Activated CD4-positive, alpha-beta T cell treated with anti-CD3 and anti-CD28 coated beads, Interleukin-2, Interleukin-6, amounts not matched to agents 100 ng/mL and 50 ng/mL, durations not matched to agents 16 hours and 8 hours (primary cell): ENCODE results near the gene SAMD4A.

Experiments
- DNase-seq: peaks from one replicate; pipeline ENCODE4 v3.0.0-alpha.2; 2020

The SAMD4A gene

GRCh38 chr14:54685286-54685845, 118.4 kb downstream of the SAMD4A start:
- no peak for DNase-seq

GRCh38 chr14:54686219-54686870, 119.4 kb downstream of the SAMD4A start:
- peak; percentile 27 for DNase-seq

- no peak for DNase-seq
Observed at GRCh38 chr14:54686871-54687749, 120.2 kb downstream of the SAMD4A start.

GRCh38 chr14:54687750-54688119, 120.8 kb downstream of the SAMD4A start:
- DNase-seq: no peak

- peak; percentile 78 for DNase-seq
Observed at GRCh38 chr14:54688229-54688628, 121.3 kb downstream of the SAMD4A start.

GRCh38 chr14:54689928-54690327, 123.0 kb downstream of the SAMD4A start:
- no peak for DNase-seq

GRCh38 chr14:54690887-54691286, 124.0 kb downstream of the SAMD4A start:
- DNase-seq: no peak

GRCh38 chr14:54691525-54692283, 124.8 kb downstream of the SAMD4A start:
- DNase-seq: peak; percentile 70

- DNase-seq: no peak
Observed at GRCh38 chr14:54692284-54692772, 125.4 kb downstream of the SAMD4A start.

- DNase-seq: no peak
Observed at GRCh38 chr14:54693761-54694160, 126.8 kb downstream of the SAMD4A start.

- DNase-seq: no peak
Observed at GRCh38 chr14:54695196-54695595, 128.3 kb downstream of the SAMD4A start.

- DNase-seq: no peak
Observed at GRCh38 chr14:54697001-54697400, 130.1 kb downstream of the SAMD4A start.

GRCh38 chr14:54697803-54698202, 130.9 kb downstream of the SAMD4A start:
- no peak for DNase-seq

GRCh38 chr14:54698501-54698900, 131.6 kb downstream of the SAMD4A start:
- DNase-seq: no peak

- no peak for DNase-seq
Observed at GRCh38 chr14:54698966-54699530, 132.1 kb downstream of the SAMD4A start.

GRCh38 chr14:54699735-54700134, 132.8 kb downstream of the SAMD4A start:
- DNase-seq: no peak

- peak; percentile 58 for DNase-seq
Observed at GRCh38 chr14:54700717-54701116, 133.8 kb downstream of the SAMD4A start.

- no peak for DNase-seq
Observed at GRCh38 chr14:54702014-54702491, 135.1 kb downstream of the SAMD4A start.

- no peak for DNase-seq
Observed at GRCh38 chr14:54702492-54702891, 135.6 kb downstream of the SAMD4A start.

GRCh38 chr14:54703082-54703481, 136.2 kb downstream of the SAMD4A start:
- no peak for DNase-seq

GRCh38 chr14:54703724-54704123, 136.8 kb downstream of the SAMD4A start:
- no peak for DNase-seq

- DNase-seq: no peak
Observed at GRCh38 chr14:54704768-54705167, 137.8 kb downstream of the SAMD4A start.

- no peak for DNase-seq
Observed at GRCh38 chr14:54706769-54707168, 139.8 kb downstream of the SAMD4A start.
